ENCODE data around the gene EDNRA.

EDNRA gene

DNA sequence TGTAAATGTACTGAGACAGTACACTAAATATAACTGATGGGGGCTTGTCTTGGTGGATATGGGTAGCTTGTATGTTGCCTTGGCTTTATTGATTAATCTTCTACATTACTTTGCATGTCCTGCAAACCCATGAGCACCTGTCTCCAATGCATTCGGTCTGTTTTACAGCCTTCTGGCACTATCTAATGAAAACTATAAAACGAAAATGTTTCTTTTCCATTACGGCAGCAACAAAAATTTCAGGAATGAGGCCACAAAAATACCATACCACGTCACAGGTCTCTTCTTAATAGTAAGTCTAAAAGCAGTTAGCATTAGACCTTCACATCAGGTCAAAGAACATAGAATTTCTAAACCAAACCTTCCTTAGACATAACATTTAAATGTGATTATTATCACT, 49.8 kb downstream of the EDNRA start:
- TF ChIP-seq TAF1 (IDR thresholded peaks at IDR 0.05; ENCODE audit: borderline replicate concordance, insufficient read depth, low read length), result no peak
- TF ChIP-seq SIN3A (IDR thresholded peaks at IDR 0.05; ENCODE audit: borderline replicate concordance, insufficient read depth, low read length), result no peak
- TF ChIP-seq FOXP2 (optimal IDR thresholded peaks at IDR 0.05; ENCODE audit: borderline replicate concordance, extremely low read depth, extremely low read length, insufficient read depth), result no peak
- TF ChIP-seq REST (IDR thresholded peaks at IDR 0.05; ENCODE audit: insufficient read depth in 1 of 2, low read depth in 2 of 2, low read length in 2 of 2), result no peak
- TF ChIP-seq POLR2AphosphoS5 (IDR thresholded peaks at IDR 0.05; ENCODE audit: low read depth, low read length), result no peak

DNA sequence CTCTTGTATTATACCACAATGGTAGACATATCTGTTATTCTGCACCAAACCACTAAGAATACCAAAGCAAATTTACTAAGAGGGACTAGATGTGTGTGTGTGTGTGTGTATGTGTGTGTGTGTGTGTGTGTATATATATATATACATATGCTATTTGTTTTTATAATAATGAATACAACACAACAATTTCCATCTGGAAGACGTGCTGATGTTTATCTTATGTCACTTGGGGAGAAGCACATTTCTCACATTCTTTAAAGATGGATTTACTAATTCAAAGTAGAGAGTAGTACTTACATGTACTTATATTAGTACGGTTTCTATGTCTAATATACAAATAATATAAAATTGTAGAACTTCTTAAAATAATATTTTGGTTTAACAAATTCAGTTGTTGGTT, 52.0 kb downstream of the EDNRA start:
- TF ChIP-seq FOXP2 (optimal IDR thresholded peaks at IDR 0.05; ENCODE audit: borderline replicate concordance, extremely low read depth, extremely low read length, insufficient read depth), result no peak
- no peak for TF ChIP-seq SIN3A (IDR thresholded peaks at IDR 0.05; ENCODE audit: borderline replicate concordance, insufficient read depth, low read length)
- no peak for TF ChIP-seq POLR2AphosphoS5 (IDR thresholded peaks at IDR 0.05; ENCODE audit: low read depth, low read length)
- no peak for TF ChIP-seq REST (IDR thresholded peaks at IDR 0.05; ENCODE audit: insufficient read depth in 1 of 2, low read depth in 2 of 2, low read length in 2 of 2)
- no peak for TF ChIP-seq TAF1 (IDR thresholded peaks at IDR 0.05; ENCODE audit: borderline replicate concordance, insufficient read depth, low read length)

DNA sequence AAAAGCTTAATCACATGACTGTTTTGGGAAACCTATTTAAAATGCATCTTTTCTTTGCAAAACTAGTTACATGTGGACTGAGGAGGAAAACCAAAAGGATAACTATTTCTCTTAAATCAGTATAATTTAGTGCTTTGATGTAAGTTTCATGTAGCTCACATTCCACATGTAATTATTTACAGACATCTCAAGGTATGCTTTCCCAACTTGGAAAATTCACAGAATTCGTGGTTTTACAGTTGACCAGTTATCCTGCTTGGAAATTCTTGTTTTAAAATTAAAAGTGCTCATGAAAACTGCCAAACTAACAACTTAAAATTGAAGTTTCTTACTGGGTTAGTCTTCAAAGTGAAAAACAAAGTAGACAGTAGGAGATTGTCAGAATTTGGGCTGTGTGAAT, 52.4 kb downstream of the EDNRA start:
- TF ChIP-seq POLR2AphosphoS5 (IDR thresholded peaks at IDR 0.05; ENCODE audit: low read depth, low read length) (no peak), TAF1 (IDR thresholded peaks at IDR 0.05; ENCODE audit: borderline replicate concordance, insufficient read depth, low read length) (no peak), SIN3A (IDR thresholded peaks at IDR 0.05; ENCODE audit: borderline replicate concordance, insufficient read depth, low read length) (no peak), FOXP2 (optimal IDR thresholded peaks at IDR 0.05; ENCODE audit: borderline replicate concordance, extremely low read depth, extremely low read length, insufficient read depth) (no peak), REST (IDR thresholded peaks at IDR 0.05; ENCODE audit: insufficient read depth in 1 of 2, low read depth in 2 of 2, low read length in 2 of 2) (no peak)

GRCh38 chr4:147535124-147535523, 54.2 kb downstream of the EDNRA start:
- TF ChIP-seq POLR2AphosphoS5 (IDR thresholded peaks at IDR 0.05; ENCODE audit: low read depth, low read length) (no peak), TAF1 (IDR thresholded peaks at IDR 0.05; ENCODE audit: borderline replicate concordance, insufficient read depth, low read length) (no peak), REST (IDR thresholded peaks at IDR 0.05; ENCODE audit: insufficient read depth in 1 of 2, low read depth in 2 of 2, low read length in 2 of 2) (no peak), FOXP2 (optimal IDR thresholded peaks at IDR 0.05; ENCODE audit: borderline replicate concordance, extremely low read depth, extremely low read length, insufficient read depth) (no peak)

DNA sequence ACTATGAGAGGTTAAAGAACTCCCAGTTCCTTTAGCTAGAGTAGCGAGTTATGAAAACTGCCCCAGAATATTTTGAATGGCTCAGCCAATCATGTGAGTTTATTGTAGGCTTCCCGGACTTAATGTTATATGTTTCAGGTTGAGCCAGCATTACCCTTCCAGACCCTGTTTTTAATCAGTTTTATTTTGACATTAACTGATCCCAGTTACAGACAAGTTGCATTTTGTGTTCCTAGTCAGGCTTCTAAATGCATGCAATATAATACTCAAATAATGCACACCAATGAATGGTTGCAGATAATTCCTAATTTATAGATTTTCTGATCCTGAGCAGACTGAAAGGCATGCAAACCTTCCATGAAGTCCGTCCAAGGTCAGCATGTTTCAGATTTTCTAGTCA, 57.8 kb downstream of the EDNRA start:
- no peak for TF ChIP-seq SIN3A (IDR thresholded peaks at IDR 0.05; ENCODE audit: borderline replicate concordance, insufficient read depth, low read length)

Measured in PFSK-1 (cell line).